HG02678 (cell line): ENCODE measurements around the gene PPM1F.
A peak's percentile ranks its signal among the peaks of the same experiment; 100 is the strongest.
"Not testable (repeated sequence)": the region's sequence is repeated elsewhere in the genome, so short reads cannot be mapped to it uniquely, and the experiment has no call there.

Source experiments
- ATAC-seq: cut with Tn5 transposase; IDR thresholded peaks from one replicate; pipeline ENCODE4 v1.9.1; 2021; ENCODE audit warnings: mild to moderate bottlenecking, moderate library complexity; ENCODE audit not compliant: unreplicated experiment

The PPM1F gene

DNA sequence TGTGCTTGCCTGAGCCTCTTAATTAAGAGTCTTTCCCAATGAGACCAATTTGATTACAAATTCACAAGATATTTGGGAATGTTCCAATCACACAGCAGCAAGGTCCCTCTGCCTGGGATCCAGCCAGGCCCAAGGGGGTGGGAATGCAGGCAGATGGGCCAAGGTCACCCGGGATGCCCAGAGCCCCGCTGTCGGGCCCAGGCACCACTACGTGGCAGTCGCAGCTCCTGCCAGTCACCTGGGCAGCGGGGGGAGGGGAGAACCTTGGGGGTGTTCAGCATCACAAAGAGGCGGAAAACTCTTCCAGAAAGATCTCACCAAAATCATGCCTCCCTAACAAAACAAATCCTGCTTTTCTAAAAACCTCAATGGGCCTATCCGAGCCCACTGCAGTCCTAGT lies 30.9 kb downstream of the PPM1F start:
- no peak for ATAC-seq

GRCh38 chr22:21921184-21921721 lies 31.4 kb downstream of the PPM1F start:
- ATAC-seq: no peak

- ATAC-seq: no peak
Observed at GRCh38 chr22:21920341-21921183, 32.1 kb downstream of the PPM1F start.

GRCh38 chr22:21919526-21920307 lies 32.9 kb downstream of the PPM1F start:
- no peak for ATAC-seq

DNA sequence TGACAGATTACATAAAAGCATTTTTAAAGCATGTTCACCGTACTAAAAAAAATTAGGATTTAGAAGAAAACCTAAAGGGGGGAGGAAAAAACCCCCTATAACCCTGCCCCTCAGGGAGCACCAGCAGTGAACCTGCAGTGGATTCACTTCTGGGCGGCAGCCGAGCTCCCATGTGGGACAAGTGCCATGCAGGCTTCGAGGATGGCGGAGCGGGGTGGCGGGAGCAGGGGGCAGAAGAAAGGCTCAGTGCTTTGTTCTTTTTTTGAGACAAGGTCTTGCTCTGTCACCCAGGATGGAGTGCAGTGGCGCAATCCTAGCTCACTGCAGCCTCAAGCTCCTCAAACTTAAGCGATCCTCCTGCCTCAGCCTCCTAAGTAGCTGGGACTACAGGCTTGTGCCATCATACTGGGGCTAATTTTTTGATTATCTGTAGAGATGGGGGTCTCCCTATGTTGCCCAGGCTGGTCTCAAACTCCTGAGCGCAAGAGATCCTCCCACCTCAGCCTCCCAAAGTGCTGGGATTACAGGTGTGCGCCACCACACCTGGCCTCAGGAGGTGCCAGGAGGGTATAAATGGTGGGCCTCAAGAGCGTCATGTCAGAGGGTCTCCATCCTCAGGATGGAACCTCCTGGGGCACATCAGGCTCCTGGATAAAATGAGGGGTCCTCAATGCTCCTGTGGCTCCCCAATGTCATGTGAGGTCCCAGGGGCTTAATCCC lies 34.0 kb downstream of the PPM1F start:
- no peak for ATAC-seq

DNA sequence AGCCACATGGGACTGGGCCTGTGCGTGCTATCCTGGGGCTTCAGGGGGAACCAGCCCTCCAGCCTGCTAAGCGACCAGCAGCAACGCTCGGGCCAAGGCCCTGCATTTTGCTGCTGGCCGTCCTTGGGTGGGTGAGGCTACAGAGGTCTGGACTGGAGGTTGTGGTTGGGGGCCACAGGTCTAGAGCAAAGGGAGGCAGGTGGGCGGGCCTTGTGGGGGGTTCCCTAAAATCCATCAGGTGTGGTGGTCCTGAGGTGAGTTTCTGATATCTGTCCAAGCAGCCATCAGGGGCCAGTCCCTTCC lies 34.7 kb downstream of the PPM1F start:
- ATAC-seq: no peak

GRCh38 chr22:21917181-21917958 lies 35.3 kb downstream of the PPM1F start:
- no peak for ATAC-seq

GRCh38 chr22:21916309-21916918 lies 36.2 kb downstream of the PPM1F start:
- ATAC-seq: no peak

- no peak for ATAC-seq
Observed at GRCh38 chr22:21915624-21916308, 36.9 kb downstream of the PPM1F start.

DNA sequence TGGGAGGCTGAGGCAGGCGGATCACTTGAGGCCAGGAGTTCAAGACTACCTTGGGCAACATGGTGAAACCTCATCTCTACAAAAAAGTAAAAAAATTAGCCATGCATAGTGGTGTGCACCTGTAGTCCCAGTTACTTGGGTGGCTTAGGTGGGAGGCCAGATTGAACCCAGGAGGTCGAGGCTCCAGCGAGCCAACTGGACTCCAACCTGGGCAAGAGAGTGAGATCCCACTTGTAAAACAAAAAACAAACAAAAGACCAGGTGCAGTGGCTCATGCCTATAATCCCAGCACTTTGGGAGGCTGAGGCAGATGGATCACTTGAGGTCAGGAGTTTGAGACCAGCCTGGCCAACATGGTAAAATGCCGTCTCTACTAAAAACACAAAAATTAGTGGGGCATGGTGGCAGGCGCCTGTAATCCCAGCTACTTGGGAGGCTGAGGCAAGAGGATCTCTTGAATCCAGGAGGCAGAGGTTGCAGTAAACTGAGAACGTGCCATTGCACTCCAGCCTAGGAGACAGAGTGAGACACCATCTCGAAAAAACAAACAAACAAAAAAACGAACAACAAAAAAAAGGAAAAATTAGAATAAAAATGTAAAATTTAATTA lies 38.5 kb downstream of the PPM1F start:
- not testable (repeated sequence) for ATAC-seq

- not testable (repeated sequence) for ATAC-seq
Observed at GRCh38 chr22:21910367-21910766, 42.3 kb downstream of the PPM1F start.

- no peak for ATAC-seq
Observed at GRCh38 chr22:21909871-21910270, 42.8 kb downstream of the PPM1F start.

GRCh38 chr22:21907638-21908522 lies 44.8 kb downstream of the PPM1F start:
- ATAC-seq: no peak

DNA sequence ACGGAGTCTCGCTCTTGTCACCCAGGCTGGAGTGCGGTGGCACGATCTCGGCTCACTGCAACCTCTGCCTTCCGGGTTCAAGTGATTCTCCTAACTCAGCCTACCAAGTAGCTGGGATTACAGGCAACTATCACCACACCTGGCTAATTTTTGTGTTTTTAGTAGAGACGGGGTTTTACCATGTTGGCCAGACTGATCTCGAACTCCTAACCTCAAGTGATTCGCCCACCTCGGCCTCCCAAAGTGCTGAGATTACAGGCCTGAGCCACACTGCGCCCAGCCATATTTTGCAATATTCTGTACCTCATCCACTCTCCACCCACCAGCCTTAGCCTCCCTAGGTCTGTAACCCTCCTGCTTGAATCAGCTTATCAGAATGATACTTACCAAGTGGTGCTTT lies 47.4 kb downstream of the PPM1F start:
- ATAC-seq: not testable (repeated sequence)

- no peak for ATAC-seq
Observed at GRCh38 chr22:21904250-21904789, 48.3 kb downstream of the PPM1F start.

DNA sequence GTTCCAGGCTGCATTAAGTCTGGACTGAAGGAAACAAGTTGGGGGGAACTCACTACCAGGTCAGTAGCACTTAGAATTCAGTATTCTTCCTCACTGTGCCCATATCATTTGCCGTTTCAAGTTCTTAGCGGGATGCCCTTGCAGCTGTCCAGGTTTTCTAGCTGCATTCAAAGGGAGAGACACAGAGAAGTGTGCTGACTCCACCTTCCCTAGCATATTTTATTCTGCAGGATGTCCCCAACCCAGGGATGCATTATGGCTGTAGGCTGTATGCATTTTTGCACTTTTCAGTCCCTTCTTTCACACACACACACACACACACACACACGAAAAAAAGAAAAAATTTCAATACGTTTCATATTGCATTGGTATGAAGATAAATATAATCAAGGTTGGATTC lies 49.4 kb downstream of the PPM1F start:
- no peak for ATAC-seq

DNA sequence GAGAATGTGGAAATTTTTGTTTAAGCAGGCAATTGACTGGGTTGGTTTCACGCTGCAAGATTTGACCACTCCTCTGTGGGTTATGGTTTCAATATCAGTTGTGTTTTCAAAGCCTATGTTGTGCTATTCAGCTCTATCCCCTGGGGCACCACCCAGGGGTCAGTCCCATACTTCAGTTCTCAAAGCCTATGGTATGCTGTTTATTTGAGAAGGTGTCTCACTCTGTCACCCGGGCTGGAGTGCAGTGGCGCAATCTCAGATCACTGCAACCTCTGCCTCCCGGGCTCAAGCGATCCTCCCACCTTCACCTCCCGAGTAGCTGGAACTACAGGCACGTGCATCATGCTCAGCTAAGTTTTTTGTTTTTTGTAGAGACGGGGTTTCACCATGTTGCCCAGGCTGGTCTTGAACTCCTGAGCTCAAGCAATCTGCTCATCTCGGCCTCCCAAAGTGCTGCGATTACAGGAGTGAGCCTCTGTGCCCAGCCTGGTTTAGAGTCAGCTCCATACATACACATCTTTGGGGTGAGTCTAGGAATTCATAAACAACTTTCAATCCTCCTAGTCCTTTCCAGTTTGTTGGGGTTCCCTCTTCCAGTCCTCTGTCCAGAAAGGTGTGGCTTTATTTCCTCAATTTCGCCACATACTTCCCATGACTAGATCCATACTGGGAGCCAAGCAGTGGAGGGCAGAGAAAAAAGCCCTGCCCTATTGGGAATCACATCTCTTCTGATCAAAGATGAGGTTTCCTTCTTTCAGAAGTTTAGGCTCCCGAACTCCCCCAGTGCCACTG lies 50.2 kb downstream of the PPM1F start:
- ATAC-seq: peak; percentile 63
